Fibroblast of lung (primary cell): ENCODE measurements around the gene MISP.

Source experiments
- EZH2 ChIP-seq: IDR thresholded peaks from 2 replicates; pipeline ENCODE4 v1.5.1; 2012; ENCODE audit warnings: low read length, control low read depth, mild to moderate bottlenecking; ENCODE audit errors: missing control alignments
- TF ChIP-seq, protein P1 (sequence below), 2 donors: IDR thresholded peaks in 1 of 2; conservative IDR thresholded peaks in 1 of 2; 1 replicate in 1 of 2; 2 replicates in 1 of 2; pipeline ENCODE4 v1.5.1; 2011 to 2012; ENCODE audit warnings: low read length in 2 of 2, control low read depth in 1 of 2, inconsistent platforms in 1 of 2, low read depth in 1 of 2, mild to moderate bottlenecking in 1 of 2

GRCh38 chr19:784541-784940 lies 33.6 kb downstream of the MISP start:
- TF ChIP-seq, protein P1, sequence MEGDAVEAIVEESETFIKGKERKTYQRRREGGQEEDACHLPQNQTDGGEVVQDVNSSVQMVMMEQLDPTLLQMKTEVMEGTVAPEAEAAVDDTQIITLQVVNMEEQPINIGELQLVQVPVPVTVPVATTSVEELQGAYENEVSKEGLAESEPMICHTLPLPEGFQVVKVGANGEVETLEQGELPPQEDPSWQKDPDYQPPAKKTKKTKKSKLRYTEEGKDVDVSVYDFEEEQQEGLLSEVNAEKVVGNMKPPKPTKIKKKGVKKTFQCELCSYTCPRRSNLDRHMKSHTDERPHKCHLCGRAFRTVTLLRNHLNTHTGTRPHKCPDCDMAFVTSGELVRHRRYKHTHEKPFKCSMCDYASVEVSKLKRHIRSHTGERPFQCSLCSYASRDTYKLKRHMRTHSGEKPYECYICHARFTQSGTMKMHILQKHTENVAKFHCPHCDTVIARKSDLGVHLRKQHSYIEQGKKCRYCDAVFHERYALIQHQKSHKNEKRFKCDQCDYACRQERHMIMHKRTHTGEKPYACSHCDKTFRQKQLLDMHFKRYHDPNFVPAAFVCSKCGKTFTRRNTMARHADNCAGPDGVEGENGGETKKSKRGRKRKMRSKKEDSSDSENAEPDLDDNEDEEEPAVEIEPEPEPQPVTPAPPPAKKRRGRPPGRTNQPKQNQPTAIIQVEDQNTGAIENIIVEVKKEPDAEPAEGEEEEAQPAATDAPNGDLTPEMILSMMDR (conservative IDR thresholded peaks at IDR 0.05 in 1 of 2, IDR thresholded peaks at IDR 0.05 in 1 of 2; ENCODE audit: low read depth in 1 of 2, low read length in 2 of 2) = no peak
- TF ChIP-seq EZH2 = no peak
